Calu3 (cell line): ENCODE results near the gene SLC8A1. TPM values are rescaled to one million over a fixed set of nuclear protein-coding genes. Genes with fewer than 3 reads are reported as not detected.

Experiments
- BruUV-seq: library from RNA; stranded (reverse); fragments of 400-500 nt; replicated peaks from 2 replicates; lab custom pipeline; 2021; lab: Mats Ljungman, UMichigan
- CTCF ChIA-PET: fragments of 300-600 bp; sonication (Branson Sonifier 250); formaldehyde crosslinking; loops from one replicate; lab custom pipeline; 2022; ENCODE audit warnings: antibody characterized with exemption; lab: Charles Lee
- DNase-seq: peaks from one replicate; pipeline ENCODE4 v3.0.0; 2022
- H3K27ac Mint-ChIP-seq: one replicate; pipeline ENCODE4 v1.8.0; 2022; ENCODE audit warnings: mixed read lengths; ENCODE audit not compliant: unreplicated experiment
- H3K27me3 Mint-ChIP-seq: one replicate; pipeline ENCODE4 v1.8.0; 2022; ENCODE audit warnings: mixed read lengths; ENCODE audit not compliant: unreplicated experiment
- H3K36me3 Mint-ChIP-seq: one replicate; pipeline ENCODE4 v1.8.0; 2022; ENCODE audit warnings: mild to moderate bottlenecking, moderate library complexity, mixed read lengths; ENCODE audit not compliant: insufficient read depth, unreplicated experiment
- H3K4me1 Mint-ChIP-seq: one replicate; pipeline ENCODE4 v1.8.0; 2022; ENCODE audit warnings: mild to moderate bottlenecking, low read depth, mixed read lengths; ENCODE audit not compliant: unreplicated experiment
- H3K4me3 Mint-ChIP-seq: one replicate; pipeline ENCODE4 v1.8.0; 2022; ENCODE audit warnings: mild to moderate bottlenecking, low read depth, moderate library complexity, mixed read lengths; ENCODE audit not compliant: unreplicated experiment
- H3K9me3 Mint-ChIP-seq: one replicate; pipeline ENCODE4 v1.8.0; 2022; ENCODE audit warnings: low read depth, mixed read lengths; ENCODE audit not compliant: unreplicated experiment
- intact Hi-C: fragments of 100-400 bp; cut with micrococcal nuclease; formaldehyde crosslinking; loops from one replicate; pipeline ENCODE4 v1.10.0; 2022; ENCODE audit not compliant: unreplicated experiment
- total RNA-seq: library from RNA; stranded (reverse); gene quantifications from 2 replicates; pipeline ENCODE4 v1.2.3, GENCODE V29; 2022
- TF ChIP-seq, protein P1 (sequence below): fragments of 200-600 bp; IDR thresholded peaks from one replicate; pipeline ENCODE4 v1.8.0; 2022; ENCODE audit warnings: antibody characterized with exemption; ENCODE audit not compliant: unreplicated experiment

The SLC8A1 gene
- total RNA-seq, 1 experiment from 2014 or later = 0.05 TPM

DNA sequence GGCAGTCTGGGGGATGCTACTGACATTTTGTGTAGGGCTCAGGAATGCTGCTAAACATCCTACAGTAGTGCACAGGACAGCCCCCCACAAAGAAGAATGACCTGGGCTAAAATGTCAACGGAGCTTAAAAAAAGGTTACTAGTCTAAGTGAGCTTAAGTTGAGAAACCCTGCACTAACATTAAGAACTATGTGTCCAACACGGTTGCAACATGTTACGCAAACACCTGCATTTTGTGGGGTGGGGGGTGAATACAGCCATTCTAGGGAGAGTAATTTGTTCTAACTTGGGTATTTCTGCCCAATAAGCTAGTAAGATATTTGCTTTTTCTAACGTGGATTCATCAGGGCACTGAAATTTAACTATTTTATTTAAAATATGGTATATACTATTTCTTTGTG is 57.9 kb downstream of the SLC8A1 start:
- peaks cover 17% of the 10 kb centered on the region for H3K4me1 Mint-ChIP-seq
- intact Hi-C loops = no loop called here
- no peaks in the 10 kb centered on the region for H3K27me3 Mint-ChIP-seq
- no peaks in the 10 kb centered on the region for H3K36me3 Mint-ChIP-seq
- no peak for DNase-seq
- no TSS peak for BruUV-seq
- CTCF ChIA-PET = no interaction called here
- no peaks in the 10 kb centered on the region for H3K9me3 Mint-ChIP-seq
- no peak overlapping the region for H3K27ac Mint-ChIP-seq
- no peak overlapping the region for H3K4me3 Mint-ChIP-seq
- TF ChIP-seq, protein P1, sequence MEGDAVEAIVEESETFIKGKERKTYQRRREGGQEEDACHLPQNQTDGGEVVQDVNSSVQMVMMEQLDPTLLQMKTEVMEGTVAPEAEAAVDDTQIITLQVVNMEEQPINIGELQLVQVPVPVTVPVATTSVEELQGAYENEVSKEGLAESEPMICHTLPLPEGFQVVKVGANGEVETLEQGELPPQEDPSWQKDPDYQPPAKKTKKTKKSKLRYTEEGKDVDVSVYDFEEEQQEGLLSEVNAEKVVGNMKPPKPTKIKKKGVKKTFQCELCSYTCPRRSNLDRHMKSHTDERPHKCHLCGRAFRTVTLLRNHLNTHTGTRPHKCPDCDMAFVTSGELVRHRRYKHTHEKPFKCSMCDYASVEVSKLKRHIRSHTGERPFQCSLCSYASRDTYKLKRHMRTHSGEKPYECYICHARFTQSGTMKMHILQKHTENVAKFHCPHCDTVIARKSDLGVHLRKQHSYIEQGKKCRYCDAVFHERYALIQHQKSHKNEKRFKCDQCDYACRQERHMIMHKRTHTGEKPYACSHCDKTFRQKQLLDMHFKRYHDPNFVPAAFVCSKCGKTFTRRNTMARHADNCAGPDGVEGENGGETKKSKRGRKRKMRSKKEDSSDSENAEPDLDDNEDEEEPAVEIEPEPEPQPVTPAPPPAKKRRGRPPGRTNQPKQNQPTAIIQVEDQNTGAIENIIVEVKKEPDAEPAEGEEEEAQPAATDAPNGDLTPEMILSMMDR = no peak

DNA sequence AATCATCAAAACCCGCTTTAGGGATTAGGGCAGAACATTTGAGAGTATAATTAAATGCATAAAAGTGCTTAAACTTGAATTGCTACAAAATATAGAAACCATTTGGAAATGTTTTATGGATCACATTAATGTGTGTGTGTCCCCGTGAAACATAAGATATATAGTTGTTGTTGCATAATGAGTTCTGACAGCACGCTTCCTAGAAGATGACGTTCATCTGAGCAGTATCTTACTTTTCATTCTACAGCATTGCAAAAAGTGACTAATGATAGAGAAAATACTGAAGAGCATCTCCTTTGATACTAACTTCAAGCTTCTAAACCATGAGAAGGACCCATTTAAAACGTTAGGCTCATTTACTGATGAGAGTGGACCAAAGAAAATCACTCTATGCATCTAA is 63.7 kb downstream of the SLC8A1 start:
- Mint-ChIP-seq H3K27ac (no peak overlapping the region), H3K9me3 (no peaks in the 10 kb centered on the region), H3K4me3 (no peak overlapping the region), H3K4me1 (no peaks in the 10 kb centered on the region), H3K36me3 (no peaks in the 10 kb centered on the region), H3K27me3 (no peaks in the 10 kb centered on the region)
- CTCF ChIA-PET = no interaction called here
- DNase-seq = no peak
- intact Hi-C loops = no loop called here
- BruUV-seq = no TSS peak
- TF ChIP-seq, protein P1 = no peak

DNA sequence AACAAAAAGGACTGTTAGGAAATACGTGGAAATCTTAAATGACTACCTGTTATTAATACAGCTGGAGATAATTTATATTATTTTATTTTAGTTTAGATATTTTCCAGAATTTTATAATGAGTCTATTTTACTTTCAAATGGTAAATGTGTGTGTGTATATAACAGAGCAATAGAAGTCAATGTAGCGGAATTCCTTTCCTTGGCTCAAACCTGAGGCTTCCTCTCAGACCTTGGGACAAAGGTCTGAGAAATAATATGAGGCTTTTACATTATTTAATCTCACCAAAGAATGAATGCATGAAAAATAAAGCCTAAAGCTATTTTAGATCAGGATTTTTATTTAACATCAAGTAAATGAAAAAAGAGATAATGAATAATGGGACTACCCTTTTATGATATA is 65.7 kb downstream of the SLC8A1 start:
- no TSS peak for BruUV-seq
- CTCF ChIA-PET = interaction anchor here (0.6 kb wide), 1 partner anchor 447 kb away, joined by 5 read pairs; no protein-coding TSS in a partner anchor

DNA sequence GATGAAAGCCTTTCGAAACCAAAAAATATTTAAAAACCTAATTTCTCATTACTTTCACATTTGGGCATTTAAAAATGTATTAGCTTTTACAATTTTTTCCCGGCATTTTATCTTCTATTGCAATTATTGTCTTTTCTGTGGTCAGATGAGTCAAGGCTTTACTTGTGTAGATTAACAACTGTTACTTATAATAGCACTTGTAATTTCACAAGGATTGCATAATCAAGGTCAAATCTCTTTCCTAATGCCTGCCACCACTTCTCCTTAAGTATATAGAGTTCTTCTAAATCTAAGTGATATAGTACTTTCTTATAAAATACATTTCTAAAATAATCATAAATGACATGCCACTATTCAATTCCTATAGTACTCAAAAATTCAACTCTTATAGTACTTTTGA is 67.2 kb downstream of the SLC8A1 start:
- BruUV-seq = no TSS peak
- peaks cover 7% of the 10 kb centered on the region for H3K9me3 Mint-ChIP-seq
- no peak for DNase-seq
- TF ChIP-seq, protein P1 = no peak
- no peaks in the 10 kb centered on the region for H3K36me3 Mint-ChIP-seq
- H3K27ac Mint-ChIP-seq = no peak overlapping the region
- H3K4me3 Mint-ChIP-seq = no peak overlapping the region
- H3K27me3 Mint-ChIP-seq = no peaks in the 10 kb centered on the region
- H3K4me1 Mint-ChIP-seq = no peaks in the 10 kb centered on the region
- intact Hi-C loops = no loop called here
- CTCF ChIA-PET = no interaction called here

More for the DNA sequence above, 65.7 kb downstream of the SLC8A1 start:
- TF ChIP-seq, protein P1 = no peak
- intact Hi-C loops = no loop called here
- H3K4me1 Mint-ChIP-seq = no peaks in the 10 kb centered on the region
- peaks cover 7% of the 10 kb centered on the region for H3K9me3 Mint-ChIP-seq
- H3K27ac Mint-ChIP-seq = no peak overlapping the region
- H3K36me3 Mint-ChIP-seq = no peaks in the 10 kb centered on the region
- DNase-seq = no peak
- H3K4me3 Mint-ChIP-seq = no peak overlapping the region
- no peaks in the 10 kb centered on the region for H3K27me3 Mint-ChIP-seq
